HCT116 (cell line): ENCODE data around the gene DDX1. TPM values are rescaled to one million over a fixed set of nuclear protein-coding genes. Genes with fewer than 3 reads are reported as not detected.

Experiments
- ATAC-seq: fragments of 200-7000 bp; cut with Tn5 transposase; 2 replicates; pipeline ENCODE4 v1.9.1; 2020; ENCODE audit warnings: mild to moderate bottlenecking, moderate library complexity
- BruUV-seq: library from RNA; stranded (reverse); fragments of 400-500 nt; replicated peaks from 2 replicates; lab custom pipeline; 2021; lab: Mats Ljungman, UMichigan
- CTCF ChIA-PET: fragments of 300-600 bp; sonication (Branson Sonifier 250); formaldehyde crosslinking; loops from one replicate; lab custom pipeline; 2021; ENCODE audit warnings: antibody characterized with exemption; lab: Charles Lee
- POLR2A ChIA-PET: fragments of 300-600, 350-600 bp; sonication (Branson Sonifier 250); formaldehyde crosslinking; loops from one replicate; lab custom pipeline; 2021; ENCODE audit warnings: antibody characterized with exemption; lab: Charles Lee
- RAD21 ChIA-PET, 2 experiments: fragments of 300-600 bp; sonication (Branson Sonifier 250); formaldehyde crosslinking; loops; one replicate each; lab custom pipeline; 2023; ENCODE audit warnings: low total read pairs in 2 of 2; ENCODE audit not compliant: uncharacterized antibody in 2 of 2, unreplicated experiment in 2 of 2, low non-redundant PET in 1 of 2; lab: Charles Lee
- DNase-seq: peaks from one replicate; pipeline ENCODE4 v3.0.0-alpha.2; 2010; ENCODE audit warnings: low read depth, low spot score
- H2AFZ ChIP-seq: fragments of 200-600 bp; shearing (Covaris generic), sonication (generic); 2 replicates; pipeline ENCODE4 v1.6.1; 2017; ENCODE audit warnings: low read depth, mixed run types, mixed read lengths, antibody characterized with exemption, low read length; ENCODE audit not compliant: poor library complexity, severe bottlenecking
- H3K27ac ChIP-seq: 2 replicates; pipeline ENCODE4 v1.5.1; 2012; ENCODE audit warnings: low read depth, low read length
- H3K27me3 ChIP-seq: fragments of 200-600 bp; sonication (generic); 2 replicates; pipeline ENCODE4 v1.6.1; 2016; ENCODE audit warnings: mixed run types, low read length, mixed read lengths; ENCODE audit not compliant: insufficient read depth
- H3K36me3 ChIP-seq, 2 experiments: fragments of 200-500 bp in 1 of 2; fragments of 200-600 bp in 1 of 2; sonication (Bioruptor generic) in 1 of 2; sonication (generic) in 1 of 2; 2 replicates each; pipeline versions ENCODE4 v1.5.1 to v1.6.1; 2014 to 2016; ENCODE audit warnings: low read length in 2 of 2, inconsistent platforms in 1 of 2, mixed read lengths in 1 of 2, mixed run types in 1 of 2; ENCODE audit not compliant: insufficient read depth in 2 of 2, control insufficient read depth in 1 of 2
- H3K4me1 ChIP-seq, 2 experiments: fragments of 200-600 bp in 1 of 2; sonication (generic) in 1 of 2; 2 replicates each; pipeline versions ENCODE4 v1.5.1 to v1.6.1; 2012 to 2017; ENCODE audit warnings: low read length in 2 of 2, inconsistent platforms in 1 of 2, mild to moderate bottlenecking in 1 of 2, mixed read lengths in 1 of 2, mixed run types in 1 of 2, moderate library complexity in 1 of 2; ENCODE audit not compliant: insufficient read depth in 2 of 2, control insufficient read depth in 1 of 2
- H3K4me2 ChIP-seq: fragments of 200-600 bp; sonication (generic); 2 replicates; pipeline ENCODE4 v1.6.1; 2017; ENCODE audit warnings: mixed run types, low read length, mixed read lengths
- H3K4me3 ChIP-seq, 2 experiments: fragments of 200-600 bp in 1 of 2; sonication (generic) in 1 of 2; replicated peaks in 1 of 2; 2 replicates each; pipeline ENCODE4 v1.5.1; 2011 to 2016; ENCODE audit warnings: low read length in 2 of 2, control low read depth in 1 of 2, low read depth in 1 of 2, mild to moderate bottlenecking in 1 of 2, mixed read lengths in 1 of 2, mixed run types in 1 of 2
- H3K79me2 ChIP-seq: fragments of 200-600 bp; sonication (generic); 2 replicates; pipeline ENCODE4 v1.6.1; 2017; ENCODE audit warnings: mild to moderate bottlenecking, mixed run types, low read length, moderate library complexity, mixed read lengths; ENCODE audit not compliant: insufficient read depth
- H3K9ac ChIP-seq: fragments of 200-600 bp; sonication (generic); 2 replicates; pipeline ENCODE4 v1.6.1; 2016; ENCODE audit warnings: low read length, mixed read lengths
- H3K9me2 ChIP-seq: fragments of 200-600 bp; sonication (generic), shearing (Covaris generic); 2 replicates; pipeline ENCODE4 v1.6.1; 2017; ENCODE audit warnings: mixed run types, mild to moderate bottlenecking, moderate library complexity; ENCODE audit not compliant: insufficient read depth
- H3K9me3 ChIP-seq, 2 experiments: fragments of 200-500 bp in 1 of 2; fragments of 200-600 bp in 1 of 2; sonication (Bioruptor generic) in 1 of 2; sonication (generic) in 1 of 2; 2 replicates each; pipeline ENCODE4 v1.6.1; 2014 to 2017; ENCODE audit warnings: low read length in 2 of 2, mixed read lengths in 2 of 2, inconsistent platforms in 1 of 2, low read depth in 1 of 2, mild to moderate bottlenecking in 1 of 2, mixed run types in 1 of 2, moderate library complexity in 1 of 2; ENCODE audit not compliant: control insufficient read depth in 1 of 2, insufficient read depth in 1 of 2
- H4K20me1 ChIP-seq: fragments of 200-600 bp; sonication (generic), shearing (Covaris generic); 2 replicates; pipeline ENCODE4 v1.6.1; 2017; ENCODE audit warnings: mixed run types, mild to moderate bottlenecking, moderate library complexity; ENCODE audit not compliant: insufficient read depth
- EGR1 ChIP-seq: IDR thresholded peaks from 2 replicates; pipeline ENCODE4 v1.6.1; 2012; ENCODE audit warnings: low read depth
- ELF1 ChIP-seq: IDR thresholded peaks from 2 replicates; pipeline ENCODE4 v1.6.1; 2012; ENCODE audit warnings: low read depth, borderline replicate concordance
- EZH2phosphoT487 ChIP-seq: fragments of 200-600 bp; IDR thresholded peaks from 2 replicates; pipeline ENCODE4 v1.6.1; 2018; ENCODE audit warnings: antibody characterized with exemption, borderline replicate concordance
- FOSL1 ChIP-seq: IDR thresholded peaks from 2 replicates; pipeline ENCODE4 v1.6.1; 2012; ENCODE audit warnings: low read depth
- JUND ChIP-seq: IDR thresholded peaks from 2 replicates; pipeline ENCODE4 v1.6.1; 2012
- POLR2AphosphoS5 ChIP-seq: IDR thresholded peaks from 2 replicates; pipeline ENCODE4 v1.6.1; 2011; ENCODE audit warnings: mild to moderate bottlenecking, low read depth, low read length, moderate library complexity
- RAD21 ChIP-seq: IDR thresholded peaks from 2 replicates; pipeline ENCODE4 v1.6.1; 2012; ENCODE audit warnings: low read depth, mild to moderate bottlenecking
- SIN3A ChIP-seq: IDR thresholded peaks from 2 replicates; pipeline ENCODE4 v1.6.1; 2012; ENCODE audit warnings: low read depth
- SP1 ChIP-seq: IDR thresholded peaks from 2 replicates; pipeline ENCODE4 v1.6.1; 2012; ENCODE audit warnings: low read depth
- SRF ChIP-seq: IDR thresholded peaks from 2 replicates; pipeline ENCODE4 v1.6.1; 2012; ENCODE audit warnings: low read depth
- TCF7L2 ChIP-seq: IDR thresholded peaks from 2 replicates; pipeline ENCODE4 v1.7.0; 2011; ENCODE audit warnings: borderline replicate concordance, inconsistent platforms; ENCODE audit not compliant: insufficient read depth, insufficient read length; ENCODE audit errors: extremely low read depth
- YY1 ChIP-seq: IDR thresholded peaks from 2 replicates; pipeline ENCODE4 v1.6.1; 2011; ENCODE audit warnings: low read length, low read depth, moderate library complexity, mild to moderate bottlenecking; ENCODE audit not compliant: insufficient replicate concordance; ENCODE audit errors: extremely low read depth
- ZFX ChIP-seq: fragments of 450-650 bp; IDR thresholded peaks from 2 replicates; pipeline ENCODE4 v1.6.1; 2017
- ZNF274 ChIP-seq: fragments of 200-500 bp; sonication (Bioruptor generic); IDR thresholded peaks from 2 replicates; pipeline ENCODE4 v1.6.1; 2014; ENCODE audit warnings: mild to moderate bottlenecking, low read depth, low read length, inconsistent platforms
- intact Hi-C: fragments of 100-400 bp; cut with micrococcal nuclease; formaldehyde crosslinking; loops from 2 replicates; pipeline ENCODE4 v1.10.0; 2022
- total RNA-seq: library from RNA; stranded (reverse); gene quantifications from one replicate; pipeline ENCODE4 v1.2.1, GENCODE V29; 2021; ENCODE audit not compliant: unreplicated experiment
- TF ChIP-seq, protein P1 (sequence below): IDR thresholded peaks from 2 replicates; pipeline ENCODE4 v1.6.1; 2012
- TF ChIP-seq, protein P2 (sequence below): IDR thresholded peaks from 2 replicates; pipeline ENCODE4 v1.6.1; 2012; ENCODE audit warnings: low read depth
- TF ChIP-seq, protein P3 (sequence below): IDR thresholded peaks from 2 replicates; pipeline ENCODE4 v1.6.1; 2012
- TF ChIP-seq, protein P4 (sequence below), 3 experiments: fragments of 200-600 bp in 1 of 3; sonication (generic) in 1 of 3; IDR thresholded peaks in 2 of 3; conservative IDR thresholded peaks in 1 of 3; 2 replicates each; pipeline ENCODE4 v1.5.1; 2012 to 2017; ENCODE audit warnings: low read depth in 2 of 3, low read length in 2 of 3, antibody characterized with exemption in 1 of 3, borderline replicate concordance in 1 of 3, control low read depth in 1 of 3, mild to moderate bottlenecking in 1 of 3, mixed read lengths in 1 of 3, mixed run types in 1 of 3, moderate library complexity in 1 of 3; ENCODE audit not compliant: insufficient read depth in 1 of 3

Gene DDX1
- total RNA-seq, 1 experiment from 2014 or later: 117 TPM

DNA sequence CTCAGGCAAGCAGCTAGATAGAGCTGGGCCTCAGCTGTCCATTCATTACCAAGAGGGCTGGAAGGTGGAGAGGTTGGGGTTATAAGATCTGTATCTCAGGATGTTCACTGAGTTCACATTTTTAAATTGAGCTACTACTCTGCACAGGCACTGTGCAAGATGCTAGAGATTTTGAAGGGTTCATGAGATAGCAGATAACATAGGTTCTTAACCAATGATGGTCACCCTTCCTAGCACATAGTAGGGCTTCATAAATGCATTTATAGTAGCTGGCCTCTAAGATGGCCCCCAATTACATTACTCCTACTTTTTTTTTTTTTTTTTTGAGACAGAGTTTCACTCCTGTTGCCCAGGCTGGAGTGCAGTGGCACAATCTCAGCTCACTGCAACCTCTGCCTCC lies 79.7 kb downstream of the DDX1 start:
- ChIA-PET CTCF (no interaction called here), RAD21 (no interaction called here), POLR2A (no interaction called here)
- peaks cover 0 to 24% of the 10 kb centered on the region in 2 experiments; a peak in 1 of 4 replicates for H3K4me1 ChIP-seq
- ATAC-seq (no peak), DNase-seq (no peak)
- TF ChIP-seq, protein P1, sequence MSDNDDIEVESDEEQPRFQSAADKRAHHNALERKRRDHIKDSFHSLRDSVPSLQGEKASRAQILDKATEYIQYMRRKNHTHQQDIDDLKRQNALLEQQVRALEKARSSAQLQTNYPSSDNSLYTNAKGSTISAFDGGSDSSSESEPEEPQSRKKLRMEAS: no peak
- TF ChIP-seq ZNF274: no peak
- TF ChIP-seq SIN3A: no peak
- TF ChIP-seq, protein P2, sequence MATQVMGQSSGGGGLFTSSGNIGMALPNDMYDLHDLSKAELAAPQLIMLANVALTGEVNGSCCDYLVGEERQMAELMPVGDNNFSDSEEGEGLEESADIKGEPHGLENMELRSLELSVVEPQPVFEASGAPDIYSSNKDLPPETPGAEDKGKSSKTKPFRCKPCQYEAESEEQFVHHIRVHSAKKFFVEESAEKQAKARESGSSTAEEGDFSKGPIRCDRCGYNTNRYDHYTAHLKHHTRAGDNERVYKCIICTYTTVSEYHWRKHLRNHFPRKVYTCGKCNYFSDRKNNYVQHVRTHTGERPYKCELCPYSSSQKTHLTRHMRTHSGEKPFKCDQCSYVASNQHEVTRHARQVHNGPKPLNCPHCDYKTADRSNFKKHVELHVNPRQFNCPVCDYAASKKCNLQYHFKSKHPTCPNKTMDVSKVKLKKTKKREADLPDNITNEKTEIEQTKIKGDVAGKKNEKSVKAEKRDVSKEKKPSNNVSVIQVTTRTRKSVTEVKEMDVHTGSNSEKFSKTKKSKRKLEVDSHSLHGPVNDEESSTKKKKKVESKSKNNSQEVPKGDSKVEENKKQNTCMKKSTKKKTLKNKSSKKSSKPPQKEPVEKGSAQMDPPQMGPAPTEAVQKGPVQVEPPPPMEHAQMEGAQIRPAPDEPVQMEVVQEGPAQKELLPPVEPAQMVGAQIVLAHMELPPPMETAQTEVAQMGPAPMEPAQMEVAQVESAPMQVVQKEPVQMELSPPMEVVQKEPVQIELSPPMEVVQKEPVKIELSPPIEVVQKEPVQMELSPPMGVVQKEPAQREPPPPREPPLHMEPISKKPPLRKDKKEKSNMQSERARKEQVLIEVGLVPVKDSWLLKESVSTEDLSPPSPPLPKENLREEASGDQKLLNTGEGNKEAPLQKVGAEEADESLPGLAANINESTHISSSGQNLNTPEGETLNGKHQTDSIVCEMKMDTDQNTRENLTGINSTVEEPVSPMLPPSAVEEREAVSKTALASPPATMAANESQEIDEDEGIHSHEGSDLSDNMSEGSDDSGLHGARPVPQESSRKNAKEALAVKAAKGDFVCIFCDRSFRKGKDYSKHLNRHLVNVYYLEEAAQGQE: no peak
- no peak for TF ChIP-seq POLR2AphosphoS5
- no peak for TF ChIP-seq TCF7L2
- TF ChIP-seq SP1: no peak
- no peak for TF ChIP-seq RAD21
- no peak for TF ChIP-seq SRF
- TF ChIP-seq, protein P3, sequence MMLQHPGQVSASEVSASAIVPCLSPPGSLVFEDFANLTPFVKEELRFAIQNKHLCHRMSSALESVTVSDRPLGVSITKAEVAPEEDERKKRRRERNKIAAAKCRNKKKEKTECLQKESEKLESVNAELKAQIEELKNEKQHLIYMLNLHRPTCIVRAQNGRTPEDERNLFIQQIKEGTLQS: no peak
- no peak for TF ChIP-seq YY1
- TF ChIP-seq, protein P4, sequence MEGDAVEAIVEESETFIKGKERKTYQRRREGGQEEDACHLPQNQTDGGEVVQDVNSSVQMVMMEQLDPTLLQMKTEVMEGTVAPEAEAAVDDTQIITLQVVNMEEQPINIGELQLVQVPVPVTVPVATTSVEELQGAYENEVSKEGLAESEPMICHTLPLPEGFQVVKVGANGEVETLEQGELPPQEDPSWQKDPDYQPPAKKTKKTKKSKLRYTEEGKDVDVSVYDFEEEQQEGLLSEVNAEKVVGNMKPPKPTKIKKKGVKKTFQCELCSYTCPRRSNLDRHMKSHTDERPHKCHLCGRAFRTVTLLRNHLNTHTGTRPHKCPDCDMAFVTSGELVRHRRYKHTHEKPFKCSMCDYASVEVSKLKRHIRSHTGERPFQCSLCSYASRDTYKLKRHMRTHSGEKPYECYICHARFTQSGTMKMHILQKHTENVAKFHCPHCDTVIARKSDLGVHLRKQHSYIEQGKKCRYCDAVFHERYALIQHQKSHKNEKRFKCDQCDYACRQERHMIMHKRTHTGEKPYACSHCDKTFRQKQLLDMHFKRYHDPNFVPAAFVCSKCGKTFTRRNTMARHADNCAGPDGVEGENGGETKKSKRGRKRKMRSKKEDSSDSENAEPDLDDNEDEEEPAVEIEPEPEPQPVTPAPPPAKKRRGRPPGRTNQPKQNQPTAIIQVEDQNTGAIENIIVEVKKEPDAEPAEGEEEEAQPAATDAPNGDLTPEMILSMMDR (IDR thresholded peaks at IDR 0.05 in 2 of 3, conservative IDR thresholded peaks at IDR 0.05 in 1 of 3; ENCODE audit: borderline replicate concordance in 1 of 3, insufficient read depth in 1 of 3, low read depth in 2 of 3, low read length in 2 of 3): no peak
- no peak for TF ChIP-seq JUND
- no peak for TF ChIP-seq EGR1
- TF ChIP-seq ZFX: no peak
- TF ChIP-seq FOSL1: no peak
- no peak for TF ChIP-seq EZH2phosphoT487
- no peak for TF ChIP-seq ELF1
- no peaks in the 10 kb centered on the region for H3K9me3 ChIP-seq
- H3K4me3 ChIP-seq: no peak overlapping the region
- BruUV-seq: no TSS peak
- H3K4me2 ChIP-seq: no peak overlapping the region
- no peaks in the 10 kb centered on the region for H3K9me2 ChIP-seq
- H2AFZ ChIP-seq: no peak overlapping the region
- no peaks in the 10 kb centered on the region for H3K79me2 ChIP-seq
- peaks cover 18% of the 10 kb centered on the region for H3K27me3 ChIP-seq
- intact Hi-C loops: no loop called here
- no peak overlapping the region for H3K27ac ChIP-seq
- H3K9ac ChIP-seq: no peak overlapping the region
- H4K20me1 ChIP-seq: no peaks in the 10 kb centered on the region
- H3K36me3 ChIP-seq: no peaks in the 10 kb centered on the region
